Dendritic cell treated with granulocyte-macrophage colony-stimulating factor and Interleukin-4, amounts not matched to agents 40 ng/mL and 50 ng/mL, for 4 days (primary cell): ENCODE results near the gene MAST2.
"Not testable (repeated sequence)": the region's sequence is repeated elsewhere in the genome, so short reads cannot be mapped to it uniquely, and the experiment has no call there.

Experiments used
- H3K27ac Mint-ChIP-seq: one replicate; pipeline ENCODE4 v1.8.0; 2022; ENCODE audit warnings: mild to moderate bottlenecking, mixed read lengths
- H3K27me3 Mint-ChIP-seq: one replicate; pipeline ENCODE4 v1.8.0; 2022; ENCODE audit warnings: mild to moderate bottlenecking, mixed read lengths
- H3K36me3 Mint-ChIP-seq: one replicate; pipeline ENCODE4 v1.8.0; 2022; ENCODE audit warnings: low read depth, mixed read lengths
- H3K4me1 Mint-ChIP-seq: one replicate; pipeline ENCODE4 v1.8.0; 2022; ENCODE audit warnings: low read depth, mixed read lengths
- H3K4me3 Mint-ChIP-seq: one replicate; pipeline ENCODE4 v1.8.0; 2022; ENCODE audit warnings: mild to moderate bottlenecking, moderate library complexity, mixed read lengths
- H3K9me3 Mint-ChIP-seq: one replicate; pipeline ENCODE4 v1.8.0; 2022; ENCODE audit warnings: mixed read lengths
- intact Hi-C: fragments of 100-400 bp; cut with micrococcal nuclease; formaldehyde crosslinking; loops from one replicate; pipeline ENCODE4 v1.15.0; 2022

The MAST2 gene

GRCh38 chr1:45854724-45855123 is 51.3 kb downstream of the MAST2 start:
- H3K27me3 Mint-ChIP-seq: no peaks in the 10 kb centered on the region
- intact Hi-C loops: no loop called here
- peaks cover 5% of the 10 kb centered on the region for H3K4me1 Mint-ChIP-seq
- H3K27ac Mint-ChIP-seq: no peak overlapping the region
- H3K4me3 Mint-ChIP-seq: no peak overlapping the region
- H3K9me3 Mint-ChIP-seq: peaks cover 8% of the 10 kb centered on the region
- H3K36me3 Mint-ChIP-seq: peaks cover 5% of the 10 kb centered on the region

DNA sequence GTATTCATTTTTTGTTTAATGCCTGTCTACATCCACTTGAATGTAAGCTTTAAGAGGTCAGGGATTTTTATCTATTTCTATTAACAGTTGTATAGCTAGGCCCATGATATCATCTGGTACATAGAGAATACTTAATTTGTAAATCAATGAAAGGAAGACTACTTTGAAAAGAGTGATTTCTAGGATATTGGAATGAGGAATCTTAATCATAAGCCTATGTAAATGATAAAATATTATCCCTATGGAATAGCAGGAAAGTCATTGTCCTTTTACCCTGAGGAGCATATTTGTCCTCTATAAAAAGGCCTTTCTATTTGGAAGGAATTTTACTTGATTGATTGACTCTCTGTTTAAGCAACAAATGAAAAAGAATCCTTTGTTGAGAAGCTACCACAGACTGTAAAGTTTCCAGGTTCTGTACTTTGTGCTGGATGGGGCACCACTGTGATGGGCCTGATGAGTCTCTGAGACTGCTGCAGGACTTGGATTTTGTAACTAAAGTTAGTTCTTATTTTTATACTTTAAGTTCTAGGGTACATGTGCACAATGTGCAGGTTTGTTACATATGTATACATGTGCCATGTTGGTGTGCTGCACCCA is 53.8 kb downstream of the MAST2 start:
- no peak overlapping the region for H3K27ac Mint-ChIP-seq
- no peaks in the 10 kb centered on the region for H3K36me3 Mint-ChIP-seq
- H3K9me3 Mint-ChIP-seq: no peaks in the 10 kb centered on the region
- H3K4me3 Mint-ChIP-seq: no peak overlapping the region
- H3K4me1 Mint-ChIP-seq: no peaks in the 10 kb centered on the region
- intact Hi-C loops: no loop called here
- no peaks in the 10 kb centered on the region for H3K27me3 Mint-ChIP-seq

GRCh38 chr1:45857755-45858492 is 54.5 kb downstream of the MAST2 start:
- H3K36me3 Mint-ChIP-seq, H3K4me1 Mint-ChIP-seq, H3K4me3 Mint-ChIP-seq, H3K9me3 Mint-ChIP-seq, H3K27me3 Mint-ChIP-seq, H3K27ac Mint-ChIP-seq, intact Hi-C loops: not testable (repeated sequence)

- peaks cover 2% of the 10 kb centered on the region for H3K27me3 Mint-ChIP-seq
- no peak overlapping the region for H3K4me3 Mint-ChIP-seq
- H3K4me1 Mint-ChIP-seq: peaks cover 9% of the 10 kb centered on the region
- intact Hi-C loops: no loop called here
- H3K36me3 Mint-ChIP-seq: no peaks in the 10 kb centered on the region
- no peaks in the 10 kb centered on the region for H3K9me3 Mint-ChIP-seq
- no peak overlapping the region for H3K27ac Mint-ChIP-seq
Measured at GRCh38 chr1:45859221-45859620, 55.8 kb downstream of the MAST2 start.

- Mint-ChIP-seq H3K27me3 (peaks cover 2% of the 10 kb centered on the region), H3K4me1 (peaks cover 9% of the 10 kb centered on the region), H3K4me3 (no peak overlapping the region), H3K27ac (no peak overlapping the region), H3K36me3 (no peaks in the 10 kb centered on the region), H3K9me3 (no peaks in the 10 kb centered on the region)
- intact Hi-C loops: no loop called here
Measured at GRCh38 chr1:45862008-45862407, 58.6 kb downstream of the MAST2 start.

GRCh38 chr1:45863218-45863617 is 59.8 kb downstream of the MAST2 start:
- H3K27me3 Mint-ChIP-seq: peaks cover 7% of the 10 kb centered on the region
- H3K36me3 Mint-ChIP-seq: no peaks in the 10 kb centered on the region
- H3K4me3 Mint-ChIP-seq: no peak overlapping the region
- peaks cover 9% of the 10 kb centered on the region for H3K4me1 Mint-ChIP-seq
- intact Hi-C loops: no loop called here
- no peak overlapping the region for H3K27ac Mint-ChIP-seq
- no peaks in the 10 kb centered on the region for H3K9me3 Mint-ChIP-seq

GRCh38 chr1:45864167-45865106 is 61.0 kb downstream of the MAST2 start:
- Mint-ChIP-seq H3K4me1 (peaks cover 9% of the 10 kb centered on the region), H3K9me3 (no peaks in the 10 kb centered on the region), H3K27me3 (peaks cover 10% of the 10 kb centered on the region), H3K36me3 (no peaks in the 10 kb centered on the region), H3K4me3 (no peak overlapping the region), H3K27ac (no peak overlapping the region)
- intact Hi-C loops: no loop called here

GRCh38 chr1:45867697-45868348 is 64.4 kb downstream of the MAST2 start:
- intact Hi-C loops: no loop called here
- H3K4me1 Mint-ChIP-seq: peaks cover 5% of the 10 kb centered on the region
- no peaks in the 10 kb centered on the region for H3K9me3 Mint-ChIP-seq
- no peak overlapping the region for H3K4me3 Mint-ChIP-seq
- no peak overlapping the region for H3K27ac Mint-ChIP-seq
- H3K36me3 Mint-ChIP-seq: no peaks in the 10 kb centered on the region
- H3K27me3 Mint-ChIP-seq: peaks cover 22% of the 10 kb centered on the region

DNA sequence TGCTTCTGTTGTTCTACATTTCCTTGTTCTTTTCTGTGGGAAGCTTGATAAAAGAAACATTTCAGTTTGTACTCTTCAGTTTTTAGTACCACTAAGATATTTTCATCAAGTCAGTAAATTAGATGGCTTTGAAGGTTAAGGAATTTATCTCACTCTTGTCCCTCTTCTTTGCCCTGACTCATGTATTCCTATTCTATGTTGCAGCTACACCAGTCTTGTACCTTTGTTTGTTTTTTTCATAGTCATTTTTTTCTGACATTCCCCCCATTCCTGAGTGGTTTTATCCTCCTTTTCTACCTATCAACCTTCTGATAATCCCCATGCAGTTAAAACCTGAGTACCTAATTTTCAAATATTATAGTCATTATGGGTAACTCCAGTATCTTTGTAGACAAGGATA is 65.4 kb downstream of the MAST2 start:
- peaks cover 28% of the 10 kb centered on the region for H3K27me3 Mint-ChIP-seq
- H3K9me3 Mint-ChIP-seq: no peaks in the 10 kb centered on the region
- no peaks in the 10 kb centered on the region for H3K4me1 Mint-ChIP-seq
- H3K36me3 Mint-ChIP-seq: no peaks in the 10 kb centered on the region
- intact Hi-C loops: no loop called here
- no peak overlapping the region for H3K4me3 Mint-ChIP-seq
- H3K27ac Mint-ChIP-seq: no peak overlapping the region

GRCh38 chr1:45870500-45870899 is 67.1 kb downstream of the MAST2 start:
- Mint-ChIP-seq H3K4me3 (no peak overlapping the region), H3K9me3 (no peaks in the 10 kb centered on the region), H3K27me3 (peaks cover 26% of the 10 kb centered on the region), H3K27ac (no peak overlapping the region), H3K4me1 (no peaks in the 10 kb centered on the region), H3K36me3 (no peaks in the 10 kb centered on the region)
- intact Hi-C loops: no loop called here

DNA sequence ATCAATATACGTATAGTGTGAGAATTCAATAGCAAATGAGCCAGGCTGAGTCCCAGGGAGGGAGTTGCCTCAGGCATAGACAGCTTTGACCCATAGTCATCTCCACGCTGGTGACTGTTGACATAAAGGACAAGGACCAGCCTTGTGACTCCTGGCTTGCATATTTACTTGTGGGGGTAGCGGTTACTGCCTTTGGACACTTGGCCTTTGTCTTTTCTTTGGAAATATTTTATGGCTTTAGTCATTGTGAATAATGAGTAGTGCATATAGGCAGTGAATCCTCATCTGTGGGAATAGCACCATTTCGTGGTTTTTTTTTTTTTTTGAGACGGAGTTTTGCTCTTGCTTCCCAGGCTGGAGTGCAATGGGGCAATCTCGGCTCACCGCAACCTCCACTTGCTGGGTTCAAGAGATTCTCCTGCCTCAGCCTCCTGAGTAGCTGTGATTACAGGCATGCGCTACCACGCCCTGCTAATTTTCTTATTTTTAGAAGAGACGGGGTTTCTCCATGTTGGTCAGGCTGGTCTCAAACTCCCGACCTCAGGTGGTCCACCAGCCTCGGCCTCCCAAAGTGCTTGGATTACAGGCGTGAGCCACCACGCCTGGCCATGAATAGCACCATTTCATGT is 68.9 kb downstream of the MAST2 start:
- H3K27me3 Mint-ChIP-seq: peaks cover 26% of the 10 kb centered on the region
- H3K9me3 Mint-ChIP-seq, H3K27ac Mint-ChIP-seq, H3K4me3 Mint-ChIP-seq, H3K36me3 Mint-ChIP-seq, intact Hi-C loops, H3K4me1 Mint-ChIP-seq: not testable (repeated sequence)

GRCh38 chr1:45876000-45876617 is 72.7 kb downstream of the MAST2 start:
- intact Hi-C loops: no loop called here
- Mint-ChIP-seq H3K27me3 (peaks cover 37% of the 10 kb centered on the region), H3K4me1 (peaks cover 6% of the 10 kb centered on the region), H3K4me3 (no peak overlapping the region), H3K27ac (no peak overlapping the region), H3K36me3 (no peaks in the 10 kb centered on the region), H3K9me3 (no peaks in the 10 kb centered on the region)

DNA sequence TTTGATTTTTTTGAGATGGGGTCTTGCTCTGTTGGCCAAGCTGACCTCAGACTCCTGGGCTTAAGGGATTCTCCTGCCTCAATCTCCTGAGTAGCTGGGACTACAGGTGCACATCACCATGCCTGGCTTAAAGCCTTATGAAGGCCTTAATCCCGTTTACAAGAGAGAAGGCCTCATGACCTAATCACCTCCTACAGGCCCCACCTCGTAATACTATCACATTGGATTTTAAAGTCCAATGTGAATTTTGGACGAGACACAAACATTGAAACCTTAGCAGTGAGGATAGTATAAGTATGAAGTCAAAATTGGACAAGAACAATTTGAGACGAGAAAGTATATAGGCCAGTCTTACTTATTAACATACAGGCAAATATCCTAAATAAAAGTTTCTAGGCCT is 73.9 kb downstream of the MAST2 start:
- Mint-ChIP-seq H3K4me1 (peaks cover 6% of the 10 kb centered on the region), H3K9me3 (no peaks in the 10 kb centered on the region), H3K4me3 (no peak overlapping the region), H3K27me3 (peaks cover 32% of the 10 kb centered on the region), H3K36me3 (no peaks in the 10 kb centered on the region), H3K27ac (no peak overlapping the region)
- intact Hi-C loops: no loop called here
